ENCODE results near the gene KCNN3.
A peak's percentile ranks its signal among the peaks of the same experiment; 100 is the strongest.

Gene KCNN3

GRCh38 chr1:154772606-154773506, 97.2 kb downstream of the KCNN3 start:
- no peak for DNase-seq (ENCODE audit: low read depth in 2 of 2, low spot score in 1 of 2)

GRCh38 chr1:154772056-154772455, 98.0 kb downstream of the KCNN3 start:
- DNase-seq (ENCODE audit: low read depth in 2 of 2, low spot score in 1 of 2) = no peak

- no peak for DNase-seq (ENCODE audit: low read depth in 2 of 2, low spot score in 1 of 2)
These were observed 99.0 kb downstream of the KCNN3 start for GRCh38 chr1:154770897-154771594.

- DNase-seq (ENCODE audit: low read depth in 2 of 2, low spot score in 1 of 2) = no peak
These were observed 100.7 kb downstream of the KCNN3 start for GRCh38 chr1:154769193-154769895.

GRCh38 chr1:154768456-154769125, 101.5 kb downstream of the KCNN3 start:
- no peak for DNase-seq (ENCODE audit: low read depth in 2 of 2, low spot score in 1 of 2)

- no peak for DNase-seq (ENCODE audit: low read depth in 2 of 2, low spot score in 1 of 2)
These were observed 102.5 kb downstream of the KCNN3 start for GRCh38 chr1:154767315-154768240.

- DNase-seq (ENCODE audit: low read depth in 2 of 2, low spot score in 1 of 2) = no peak
These were observed 104.1 kb downstream of the KCNN3 start for GRCh38 chr1:154765970-154766369.

- no peak for DNase-seq (ENCODE audit: low read depth in 2 of 2, low spot score in 1 of 2)
These were observed 105.3 kb downstream of the KCNN3 start for GRCh38 chr1:154764773-154765172.

GRCh38 chr1:154764181-154764580, 105.9 kb downstream of the KCNN3 start:
- DNase-seq (ENCODE audit: low read depth in 2 of 2, low spot score in 1 of 2) = no peak

GRCh38 chr1:154760469-154760933, 109.6 kb downstream of the KCNN3 start:
- peak; percentile 65 to 77 for DNase-seq (ENCODE audit: low read depth in 2 of 2, low spot score in 1 of 2)

- DNase-seq (ENCODE audit: low read depth in 2 of 2, low spot score in 1 of 2) = no peak
These were observed 110.3 kb downstream of the KCNN3 start for GRCh38 chr1:154759793-154760192.

GRCh38 chr1:154759196-154759595, 110.9 kb downstream of the KCNN3 start:
- peak in 1 of 2 donors; percentile 22 for DNase-seq (ENCODE audit: low read depth in 2 of 2, low spot score in 1 of 2)

- DNase-seq (ENCODE audit: low read depth in 2 of 2, low spot score in 1 of 2) = no peak
These were observed 111.7 kb downstream of the KCNN3 start for GRCh38 chr1:154758346-154758745.

- no peak for DNase-seq (ENCODE audit: low read depth in 2 of 2, low spot score in 1 of 2)
These were observed 113.1 kb downstream of the KCNN3 start for GRCh38 chr1:154756793-154757548.

- DNase-seq (ENCODE audit: low read depth in 2 of 2, low spot score in 1 of 2) = no peak
These were observed 114.0 kb downstream of the KCNN3 start for GRCh38 chr1:154755858-154756730.

GRCh38 chr1:154753426-154753825, 116.7 kb downstream of the KCNN3 start:
- no peak for DNase-seq (ENCODE audit: low read depth in 2 of 2, low spot score in 1 of 2)

GRCh38 chr1:154752273-154753030, 117.6 kb downstream of the KCNN3 start:
- DNase-seq (ENCODE audit: low read depth in 2 of 2, low spot score in 1 of 2) = no peak

- DNase-seq (ENCODE audit: low read depth in 2 of 2, low spot score in 1 of 2) = no peak
These were observed 118.4 kb downstream of the KCNN3 start for GRCh38 chr1:154751690-154752089.

All from stimulated activated CD8-positive, alpha-beta memory T cell treated with anti-CD3 and anti-CD28 coated beads, Interleukin-4, amount 100 ng/mL, for 1 hour (primary cell).